KMS-11 (cell line): ENCODE data around the gene FHOD3.
"Not testable (repeated sequence)": the region's sequence is repeated elsewhere in the genome, so short reads cannot be mapped to it uniquely, and the experiment has no call there.

ENCODE experiments used
- H2AFZ ChIP-seq: fragments of 200-600 bp; sonication (generic); 2 replicates; pipeline ENCODE4 v1.6.1; 2016; ENCODE audit warnings: antibody characterized with exemption, mixed run types, low read depth
- H3K27ac ChIP-seq: fragments of 200-600 bp; sonication (generic); 2 replicates; pipeline ENCODE4 v1.6.1; 2016; ENCODE audit warnings: mild to moderate bottlenecking, mixed run types
- H3K27me3 ChIP-seq: fragments of 200-600 bp; sonication (generic); 2 replicates; pipeline ENCODE4 v1.6.1; 2017; ENCODE audit warnings: mild to moderate bottlenecking, low read depth, mixed run types, moderate library complexity; ENCODE audit not compliant: insufficient read depth
- H3K36me3 ChIP-seq: fragments of 200-600 bp; sonication (generic); 2 replicates; pipeline ENCODE4 v1.6.1; 2017; ENCODE audit warnings: mild to moderate bottlenecking, mixed run types; ENCODE audit not compliant: insufficient read depth
- H3K4me1 ChIP-seq: fragments of 200-600 bp; sonication (generic); 2 replicates; pipeline ENCODE4 v1.6.1; 2016; ENCODE audit warnings: mild to moderate bottlenecking, low read depth, mixed run types; ENCODE audit not compliant: poor library complexity, severe bottlenecking
- H3K4me2 ChIP-seq: fragments of 200-600 bp; sonication (generic); 2 replicates; pipeline ENCODE4 v1.7.0; 2016; ENCODE audit warnings: mild to moderate bottlenecking, mixed run types
- H3K4me3 ChIP-seq: fragments of 200-600 bp; sonication (generic); IDR thresholded peaks from 2 replicates; pipeline ENCODE4 v1.6.1; 2017; ENCODE audit warnings: low read depth, low read length, mixed read lengths; ENCODE audit not compliant: insufficient read depth
- H3K79me2 ChIP-seq: fragments of 200-600 bp; sonication (generic); 2 replicates; pipeline ENCODE4 v1.6.1; 2016; ENCODE audit warnings: low read depth, mixed run types; ENCODE audit not compliant: insufficient read depth
- H3K9ac ChIP-seq: fragments of 200-600 bp; sonication (generic); 2 replicates; pipeline ENCODE4 v1.6.1; 2016; ENCODE audit warnings: mild to moderate bottlenecking, mixed run types
- H4K20me1 ChIP-seq: fragments of 200-600 bp; sonication (generic); 2 replicates; pipeline ENCODE4 v1.6.1; 2016; ENCODE audit warnings: mild to moderate bottlenecking, mixed run types; ENCODE audit not compliant: insufficient read depth
- TF ChIP-seq, protein P1 (sequence below): fragments of 200-600 bp; sonication (generic); conservative IDR thresholded peaks from 2 replicates; pipeline ENCODE4 v1.6.1; 2017; ENCODE audit warnings: low read depth, mild to moderate bottlenecking, antibody characterized with exemption, low read length, moderate library complexity, mixed read lengths

Gene FHOD3

DNA sequence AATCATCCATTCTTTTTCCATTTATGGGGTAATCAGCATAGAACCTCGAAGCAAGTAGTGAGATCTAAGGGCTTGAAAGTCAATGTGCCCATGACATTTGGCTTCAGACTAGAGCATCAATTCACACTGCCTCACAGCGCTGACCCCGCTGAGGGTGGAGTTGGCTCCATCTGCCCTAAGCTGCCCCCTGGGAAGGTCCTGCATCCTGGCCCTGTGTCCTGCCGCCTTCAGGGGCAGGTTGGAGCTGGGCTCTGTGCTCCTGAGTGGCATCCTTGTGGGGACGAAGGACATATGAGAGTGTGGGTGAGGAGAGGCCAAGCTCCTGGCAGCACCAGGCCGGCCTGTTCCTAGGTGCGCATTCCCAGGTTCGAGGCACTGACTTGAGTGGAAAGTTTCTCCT lies 249.4 kb downstream of the FHOD3 start:
- TF ChIP-seq, protein P1, sequence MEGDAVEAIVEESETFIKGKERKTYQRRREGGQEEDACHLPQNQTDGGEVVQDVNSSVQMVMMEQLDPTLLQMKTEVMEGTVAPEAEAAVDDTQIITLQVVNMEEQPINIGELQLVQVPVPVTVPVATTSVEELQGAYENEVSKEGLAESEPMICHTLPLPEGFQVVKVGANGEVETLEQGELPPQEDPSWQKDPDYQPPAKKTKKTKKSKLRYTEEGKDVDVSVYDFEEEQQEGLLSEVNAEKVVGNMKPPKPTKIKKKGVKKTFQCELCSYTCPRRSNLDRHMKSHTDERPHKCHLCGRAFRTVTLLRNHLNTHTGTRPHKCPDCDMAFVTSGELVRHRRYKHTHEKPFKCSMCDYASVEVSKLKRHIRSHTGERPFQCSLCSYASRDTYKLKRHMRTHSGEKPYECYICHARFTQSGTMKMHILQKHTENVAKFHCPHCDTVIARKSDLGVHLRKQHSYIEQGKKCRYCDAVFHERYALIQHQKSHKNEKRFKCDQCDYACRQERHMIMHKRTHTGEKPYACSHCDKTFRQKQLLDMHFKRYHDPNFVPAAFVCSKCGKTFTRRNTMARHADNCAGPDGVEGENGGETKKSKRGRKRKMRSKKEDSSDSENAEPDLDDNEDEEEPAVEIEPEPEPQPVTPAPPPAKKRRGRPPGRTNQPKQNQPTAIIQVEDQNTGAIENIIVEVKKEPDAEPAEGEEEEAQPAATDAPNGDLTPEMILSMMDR = no peak
- Histone ChIP-seq H3K4me1 (no peaks in the 10 kb centered on the region), H4K20me1 (no peaks in the 10 kb centered on the region), H2AFZ (no peak overlapping the region), H3K27ac (no peak overlapping the region), H3K79me2 (no peaks in the 10 kb centered on the region), H3K36me3 (no peaks in the 10 kb centered on the region), H3K4me3 (no peak overlapping the region), H3K4me2 (no peak overlapping the region), H3K9ac (no peak overlapping the region), H3K27me3 (no peaks in the 10 kb centered on the region)

DNA sequence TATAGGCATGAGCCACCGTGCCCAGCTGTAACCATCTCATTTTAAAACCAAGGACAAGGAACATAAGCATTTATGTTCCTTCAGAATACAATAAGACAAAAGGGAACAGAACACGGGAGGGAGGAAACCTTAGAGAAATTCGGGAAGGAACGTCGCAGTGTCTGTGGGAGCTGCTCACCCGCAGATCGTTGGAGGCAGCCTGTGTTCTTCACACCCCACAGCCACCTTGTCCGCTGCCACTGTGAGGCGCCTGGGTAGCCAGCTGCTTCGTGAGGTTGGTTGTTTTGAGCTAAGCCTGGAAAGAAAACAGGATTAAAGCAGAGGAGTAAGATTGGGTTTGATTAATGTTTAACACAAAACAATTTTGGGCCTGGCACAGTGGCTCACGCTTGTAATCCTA lies 250.0 kb downstream of the FHOD3 start:
- H3K9ac ChIP-seq = no peak overlapping the region
- H4K20me1 ChIP-seq = no peaks in the 10 kb centered on the region
- H3K36me3 ChIP-seq = no peaks in the 10 kb centered on the region
- no peak overlapping the region for H3K4me2 ChIP-seq
- no peaks in the 10 kb centered on the region for H3K4me1 ChIP-seq
- H3K27me3 ChIP-seq = no peaks in the 10 kb centered on the region
- no peak overlapping the region for H3K27ac ChIP-seq
- H3K4me3 ChIP-seq = no peak overlapping the region
- H2AFZ ChIP-seq = no peak overlapping the region
- H3K79me2 ChIP-seq = no peaks in the 10 kb centered on the region
- TF ChIP-seq, protein P1 = no peak

DNA sequence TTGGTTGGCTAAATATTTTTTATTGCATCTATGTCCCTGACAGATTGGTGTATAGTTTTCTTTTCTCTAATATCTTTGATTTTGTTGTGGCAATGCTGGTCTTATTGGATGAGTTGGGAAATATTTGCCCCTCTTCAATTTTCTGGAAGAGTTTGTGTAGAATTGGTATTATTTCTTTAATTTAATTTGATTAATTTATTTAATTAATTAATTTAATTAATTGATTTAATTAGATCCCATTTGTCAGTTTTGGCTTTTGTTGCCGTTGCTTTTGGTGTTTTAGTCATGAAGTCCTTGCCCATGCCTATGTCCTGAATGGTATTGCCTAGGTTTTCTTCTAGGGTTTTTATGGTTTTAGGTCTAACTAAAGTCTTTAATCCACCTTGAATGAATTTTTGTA lies 253.8 kb downstream of the FHOD3 start:
- not testable (repeated sequence) for H3K4me3 ChIP-seq, H4K20me1 ChIP-seq, H3K4me2 ChIP-seq, H3K9ac ChIP-seq, H3K79me2 ChIP-seq, H3K27me3 ChIP-seq, H3K27ac ChIP-seq, H3K4me1 ChIP-seq, H3K36me3 ChIP-seq, H2AFZ ChIP-seq

DNA sequence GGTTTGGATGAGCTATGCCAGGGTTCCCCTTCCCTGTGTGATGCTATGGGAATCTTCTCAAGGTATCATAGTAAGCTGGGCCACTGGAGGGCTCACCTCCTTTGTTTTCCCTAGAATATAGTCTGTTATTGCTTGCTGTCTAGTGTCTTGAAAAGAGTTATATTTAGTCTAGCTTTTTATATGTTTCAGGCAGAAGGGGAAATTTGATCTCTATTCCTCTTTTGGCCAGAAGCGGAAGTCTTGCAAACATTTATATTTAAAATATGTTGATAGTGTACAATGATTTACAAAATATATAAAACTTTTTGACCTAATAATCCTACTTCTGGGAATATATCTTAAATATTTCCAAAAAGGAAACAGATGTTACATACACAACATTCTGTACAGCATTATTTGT lies 260.7 kb downstream of the FHOD3 start:
- no peak overlapping the region for H2AFZ ChIP-seq
- H3K4me1 ChIP-seq = no peaks in the 10 kb centered on the region
- H3K27me3 ChIP-seq = no peaks in the 10 kb centered on the region
- H3K4me2 ChIP-seq = no peak overlapping the region
- H3K9ac ChIP-seq = no peak overlapping the region
- no peaks in the 10 kb centered on the region for H4K20me1 ChIP-seq
- no peaks in the 10 kb centered on the region for H3K79me2 ChIP-seq
- TF ChIP-seq, protein P1 = no peak
- no peak overlapping the region for H3K4me3 ChIP-seq
- H3K36me3 ChIP-seq = no peaks in the 10 kb centered on the region
- H3K27ac ChIP-seq = no peak overlapping the region

DNA sequence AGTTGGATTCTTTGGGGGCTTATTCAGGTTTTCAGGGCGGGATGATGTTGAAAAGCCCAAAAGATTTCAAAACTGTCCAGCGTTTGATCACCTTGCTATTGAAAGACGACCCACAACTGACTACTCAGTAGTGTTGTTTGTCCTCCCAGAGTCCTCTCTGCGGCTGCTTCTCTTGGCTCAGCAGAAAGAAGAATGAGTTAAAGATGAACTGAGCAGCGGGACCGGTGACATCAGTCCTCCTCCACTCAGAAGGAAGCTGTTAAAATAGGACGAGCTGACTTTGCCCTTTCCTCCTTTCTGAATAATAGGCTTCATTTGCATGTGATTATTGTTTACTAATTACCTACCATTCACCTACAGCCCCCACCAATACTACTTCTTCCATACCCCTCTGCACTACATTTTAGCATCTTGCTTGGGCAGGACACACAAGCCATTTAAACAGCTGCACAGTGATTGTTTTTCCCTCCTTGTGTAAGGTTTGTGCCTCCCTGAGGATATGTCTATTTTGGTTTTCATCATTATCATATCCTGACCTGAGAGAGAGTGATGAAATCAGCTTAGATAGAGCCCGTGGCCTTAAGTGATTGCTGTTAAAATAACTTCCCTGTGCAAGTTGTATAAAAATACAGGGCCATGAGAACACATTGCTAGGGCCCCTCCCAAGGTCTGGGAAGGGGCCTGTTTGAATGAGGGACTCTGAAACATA lies 261.8 kb downstream of the FHOD3 start:
- Histone ChIP-seq H3K27ac (no peak overlapping the region), H3K4me1 (no peaks in the 10 kb centered on the region), H2AFZ (no peak overlapping the region), H3K36me3 (no peaks in the 10 kb centered on the region), H3K9ac (no peak overlapping the region), H3K4me2 (no peak overlapping the region), H3K27me3 (no peaks in the 10 kb centered on the region), H3K4me3 (no peak overlapping the region), H3K79me2 (no peaks in the 10 kb centered on the region), H4K20me1 (no peaks in the 10 kb centered on the region)
- TF ChIP-seq, protein P1 = no peak
